ENCODE measurements around the gene ELAVL2.

DNA sequence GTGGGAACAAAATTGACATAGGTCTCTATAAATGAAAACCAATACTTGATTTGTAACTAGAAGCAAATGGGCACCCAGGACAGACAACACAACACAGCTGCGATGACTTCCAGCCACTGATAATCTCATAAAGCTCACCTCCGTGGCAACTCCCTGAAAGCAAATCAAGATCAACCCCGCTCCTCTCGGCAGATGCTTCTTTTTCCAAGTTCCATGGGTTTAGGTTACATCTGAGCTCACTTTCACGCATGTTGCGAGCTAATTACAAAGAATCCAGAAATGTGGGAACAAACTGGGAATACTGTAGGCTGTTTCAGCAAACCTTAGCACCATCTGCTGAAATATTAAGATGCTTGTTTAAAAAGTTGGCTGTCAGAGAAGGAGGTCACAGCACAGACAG, 153.9 kb downstream of the ELAVL2 start:
- no peak for TF ChIP-seq CTCF (IDR thresholded peaks at IDR 0.05; ENCODE audit: extremely low read depth in 1 of 2, insufficient read depth in 1 of 2, low read depth in 1 of 2, low read length in 2 of 2)
- no peak for TF ChIP-seq JUN (IDR thresholded peaks at IDR 0.05; ENCODE audit: borderline replicate concordance, insufficient read depth, insufficient read length, low read depth)
- no peak for TF ChIP-seq EZH2 (IDR thresholded peaks at IDR 0.05; ENCODE audit: borderline replicate concordance, low read depth, low read length, severe bottlenecking)
- TF ChIP-seq POLR2A (IDR thresholded peaks at IDR 0.05; ENCODE audit: low read depth, low read length), result no peak
- no peak for TF ChIP-seq MAX (IDR thresholded peaks at IDR 0.05; ENCODE audit: insufficient read depth, insufficient read length)
- TF ChIP-seq POLR2AphosphoS5 (IDR thresholded peaks at IDR 0.05; ENCODE audit: insufficient read depth, low read depth, low read length), result no peak
- no peak for TF ChIP-seq FOS (IDR thresholded peaks at IDR 0.05; ENCODE audit: borderline replicate concordance, insufficient read depth, low read length)
- no peak for TF ChIP-seq GATA2 (IDR thresholded peaks at IDR 0.05; ENCODE audit: insufficient read depth, insufficient read length, low read depth, low read length)

Measured in endothelial cell of umbilical vein (primary cell).